Mesothelial cell of epicardium (in vitro differentiated cells): Measurements from ENCODE around the gene CDH13. TPM values are rescaled to one million over a fixed set of nuclear protein-coding genes. Genes with fewer than 3 reads are reported as not detected.

Experiments
- DNase-seq, 2 experiments: peaks; one replicate each; pipeline ENCODE4 v3.0.0; 2021; ENCODE audit warnings: low spot score in 2 of 2; ENCODE audit not compliant: unreplicated experiment in 2 of 2
- H3K27ac Mint-ChIP-seq: 2 replicates; pipeline ENCODE4 v1.8.0; 2021; ENCODE audit warnings: mixed read lengths
- H3K27me3 Mint-ChIP-seq: 2 replicates; pipeline ENCODE4 v1.8.0; 2021; ENCODE audit warnings: low read depth, mixed read lengths
- H3K36me3 Mint-ChIP-seq: 2 replicates; pipeline ENCODE4 v1.8.0; 2021; ENCODE audit warnings: mixed read lengths
- H3K4me1 Mint-ChIP-seq: 2 replicates; pipeline ENCODE4 v1.8.0; 2021; ENCODE audit warnings: mixed read lengths
- H3K4me3 Mint-ChIP-seq: 2 replicates; pipeline ENCODE4 v1.8.0; 2021; ENCODE audit warnings: mild to moderate bottlenecking, moderate library complexity, mixed read lengths
- H3K9me3 Mint-ChIP-seq: 2 replicates; pipeline ENCODE4 v1.8.0; 2021; ENCODE audit warnings: mixed read lengths
- total RNA-seq: library from RNA; stranded (reverse); gene quantifications from 3 replicates; pipeline ENCODE4 v1.2.1, GENCODE V29; 2021
- TF ChIP-seq, protein P1 (sequence below): fragments of 200-600 bp; sonication (generic); IDR thresholded peaks from one replicate; pipeline ENCODE4 v1.5.0; 2021; ENCODE audit warnings: antibody characterized with exemption; ENCODE audit not compliant: unreplicated experiment

CDH13 gene
- total RNA-seq, 1 donor from 2014 or later: 0.80 TPM

DNA sequence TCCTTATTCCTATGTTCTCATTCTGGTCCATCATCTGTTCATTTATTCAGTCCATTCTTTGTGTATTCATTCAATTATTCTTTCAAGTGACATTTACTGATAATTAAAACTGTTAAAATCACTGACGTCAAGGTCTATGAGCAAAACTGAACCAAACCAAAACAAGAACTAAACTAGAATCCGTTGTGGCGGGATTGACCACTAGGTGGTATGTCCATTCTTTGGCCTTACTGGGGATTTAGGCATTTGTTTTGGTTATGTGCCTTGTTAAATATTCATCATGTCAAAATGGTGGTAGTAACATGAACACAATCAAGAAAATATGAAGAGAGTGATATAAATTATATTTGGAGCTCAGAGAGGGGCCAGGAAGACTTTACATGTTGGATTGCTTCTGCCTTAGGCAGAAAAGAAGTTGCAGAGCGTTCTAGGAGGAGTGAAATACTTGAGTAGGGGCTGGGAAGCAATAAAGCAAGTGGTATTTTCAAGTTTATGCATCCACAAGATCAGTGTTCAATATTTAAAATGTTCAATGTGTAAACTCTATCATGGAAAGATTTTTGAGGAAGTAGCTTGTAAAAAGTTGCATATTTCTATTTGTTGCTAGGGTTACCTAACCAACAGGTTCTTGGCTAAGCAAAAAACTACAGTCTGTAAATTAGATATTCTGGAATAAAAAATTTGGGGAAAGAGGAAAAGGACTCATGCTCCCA, 129.0 kb downstream of the CDH13 start:
- TF ChIP-seq, protein P1, sequence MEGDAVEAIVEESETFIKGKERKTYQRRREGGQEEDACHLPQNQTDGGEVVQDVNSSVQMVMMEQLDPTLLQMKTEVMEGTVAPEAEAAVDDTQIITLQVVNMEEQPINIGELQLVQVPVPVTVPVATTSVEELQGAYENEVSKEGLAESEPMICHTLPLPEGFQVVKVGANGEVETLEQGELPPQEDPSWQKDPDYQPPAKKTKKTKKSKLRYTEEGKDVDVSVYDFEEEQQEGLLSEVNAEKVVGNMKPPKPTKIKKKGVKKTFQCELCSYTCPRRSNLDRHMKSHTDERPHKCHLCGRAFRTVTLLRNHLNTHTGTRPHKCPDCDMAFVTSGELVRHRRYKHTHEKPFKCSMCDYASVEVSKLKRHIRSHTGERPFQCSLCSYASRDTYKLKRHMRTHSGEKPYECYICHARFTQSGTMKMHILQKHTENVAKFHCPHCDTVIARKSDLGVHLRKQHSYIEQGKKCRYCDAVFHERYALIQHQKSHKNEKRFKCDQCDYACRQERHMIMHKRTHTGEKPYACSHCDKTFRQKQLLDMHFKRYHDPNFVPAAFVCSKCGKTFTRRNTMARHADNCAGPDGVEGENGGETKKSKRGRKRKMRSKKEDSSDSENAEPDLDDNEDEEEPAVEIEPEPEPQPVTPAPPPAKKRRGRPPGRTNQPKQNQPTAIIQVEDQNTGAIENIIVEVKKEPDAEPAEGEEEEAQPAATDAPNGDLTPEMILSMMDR: no peak
- DNase-seq: no peak
- Mint-ChIP-seq H3K36me3 (no peaks in the 10 kb centered on the region), H3K27ac (no peak overlapping the region), H3K4me1 (no peaks in the 10 kb centered on the region), H3K9me3 (no peaks in the 10 kb centered on the region), H3K4me3 (no peak overlapping the region), H3K27me3 (peaks cover 2% of the 10 kb centered on the region)

DNA sequence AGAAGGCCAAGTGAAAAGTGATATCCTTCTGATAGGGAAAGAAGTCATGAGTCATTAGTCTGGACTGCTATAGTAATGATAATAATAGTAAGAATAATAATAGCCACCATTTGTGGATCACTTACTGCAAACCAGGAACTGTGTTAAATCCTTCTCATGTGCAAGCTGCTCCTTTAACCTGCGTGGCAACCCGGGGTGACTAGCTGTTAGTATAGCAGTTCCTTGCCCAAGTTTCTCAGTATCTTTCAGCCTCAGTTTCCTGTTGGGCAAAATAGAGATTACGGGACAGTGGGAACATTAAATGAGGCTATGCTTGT, 129.5 kb downstream of the CDH13 start:
- H3K36me3 Mint-ChIP-seq: no peaks in the 10 kb centered on the region
- H3K4me3 Mint-ChIP-seq: no peak overlapping the region
- peaks cover 2% of the 10 kb centered on the region for H3K27me3 Mint-ChIP-seq
- no peaks in the 10 kb centered on the region for H3K4me1 Mint-ChIP-seq
- DNase-seq: no peak
- H3K27ac Mint-ChIP-seq: no peak overlapping the region
- no peaks in the 10 kb centered on the region for H3K9me3 Mint-ChIP-seq
- TF ChIP-seq, protein P1: no peak

DNA sequence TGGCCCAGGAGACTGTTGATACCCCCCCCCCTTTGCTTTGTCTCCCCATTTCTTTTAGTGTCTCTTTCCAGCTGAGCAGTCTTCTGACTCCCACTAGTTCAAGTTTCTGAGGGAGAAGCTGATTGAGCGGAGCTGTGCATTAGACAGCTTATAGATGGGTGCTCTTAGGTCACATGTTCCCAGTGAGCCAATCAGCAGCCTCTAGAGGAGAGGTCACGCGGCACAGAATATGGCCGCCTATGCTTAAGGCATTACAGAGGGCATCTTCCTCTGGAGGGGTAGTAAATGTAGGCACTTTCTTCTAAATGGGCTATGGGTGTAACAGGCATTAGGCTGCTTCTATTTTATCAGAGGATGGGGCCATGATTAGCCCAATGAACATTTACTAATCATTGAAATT, 131.6 kb downstream of the CDH13 start:
- no peaks in the 10 kb centered on the region for H3K4me1 Mint-ChIP-seq
- no peak for DNase-seq
- peaks cover 9% of the 10 kb centered on the region for H3K27me3 Mint-ChIP-seq
- H3K27ac Mint-ChIP-seq: no peak overlapping the region
- H3K4me3 Mint-ChIP-seq: no peak overlapping the region
- H3K9me3 Mint-ChIP-seq: no peaks in the 10 kb centered on the region
- no peaks in the 10 kb centered on the region for H3K36me3 Mint-ChIP-seq
- TF ChIP-seq, protein P1: no peak

DNA sequence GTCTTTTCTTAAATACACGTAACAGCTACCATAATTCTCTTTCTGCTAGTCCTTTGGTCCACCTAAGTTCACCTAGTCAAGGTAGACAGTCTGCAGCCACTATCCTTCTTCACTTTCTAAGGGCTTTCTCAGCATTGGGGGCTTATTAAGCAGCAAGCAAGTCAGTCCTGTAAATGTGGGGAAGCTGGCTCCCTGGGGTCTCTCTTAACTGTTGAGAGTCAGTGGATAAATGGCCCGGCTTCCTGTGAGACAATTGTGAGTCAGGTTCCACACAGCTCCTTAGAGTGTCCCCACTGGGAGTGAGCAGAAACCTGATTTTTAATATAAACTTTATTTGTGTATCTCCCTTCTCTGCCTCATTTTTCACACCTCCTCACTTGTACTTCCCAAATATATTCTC, 132.1 kb downstream of the CDH13 start:
- Mint-ChIP-seq H3K4me3 (no peak overlapping the region), H3K4me1 (no peaks in the 10 kb centered on the region), H3K36me3 (no peaks in the 10 kb centered on the region), H3K27ac (no peak overlapping the region), H3K27me3 (peaks cover 10% of the 10 kb centered on the region), H3K9me3 (no peaks in the 10 kb centered on the region)
- TF ChIP-seq, protein P1: no peak
- DNase-seq: no peak

DNA sequence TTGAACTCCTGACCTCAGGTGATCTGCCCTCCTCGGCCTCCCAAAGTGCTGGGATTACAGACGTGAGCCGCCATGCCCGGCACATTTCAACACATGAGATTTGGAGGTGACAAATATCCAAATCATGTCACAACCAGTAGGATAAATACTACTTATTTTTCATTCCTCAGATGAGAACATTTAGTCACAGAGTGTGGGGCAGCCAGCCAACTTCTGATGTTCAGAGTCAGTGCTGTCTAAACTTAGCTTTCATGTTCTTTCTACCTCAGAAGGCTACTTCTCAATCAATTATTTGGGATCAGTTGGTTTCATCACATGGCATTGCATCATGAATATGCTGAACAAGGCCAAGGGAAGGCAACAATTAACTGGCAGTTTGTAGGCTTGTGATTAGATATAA, 134.5 kb downstream of the CDH13 start:
- H3K4me3 Mint-ChIP-seq: no peak overlapping the region

More for the DNA sequence above, 134.5 kb downstream of the CDH13 start:
- no peak overlapping the region for H3K27ac Mint-ChIP-seq
- TF ChIP-seq, protein P1: no peak
- H3K4me1 Mint-ChIP-seq: no peaks in the 10 kb centered on the region
- no peaks in the 10 kb centered on the region for H3K9me3 Mint-ChIP-seq
- peaks cover 23% of the 10 kb centered on the region for H3K27me3 Mint-ChIP-seq
- no peaks in the 10 kb centered on the region for H3K36me3 Mint-ChIP-seq
- DNase-seq: no peak
